Astrocyte of the cerebellum (primary cell): ENCODE measurements around the gene SYNJ2.

Experiments
- DNase-seq: peaks from one replicate; pipeline ENCODE4 v3.0.0-alpha.2; 2011; ENCODE audit warnings: low read depth
- H3K4me3 ChIP-seq: 2 replicates; pipeline ENCODE4 v1.5.1; 2011; ENCODE audit warnings: mild to moderate bottlenecking, low read depth, low read length, moderate library complexity
- CTCF ChIP-seq: IDR thresholded peaks from 2 replicates; pipeline ENCODE4 v1.5.1; 2012; ENCODE audit warnings: low read length, low read depth, moderate library complexity, mild to moderate bottlenecking; ENCODE audit errors: missing control alignments
- in situ Hi-C: cut with HindIII; loops from 2 replicates; pipeline ENCODE4 v1.10.0; 2017; ENCODE audit warnings: low sequenced_read_pairs

The SYNJ2 gene

GRCh38 chr6:158043586-158044524, 62.2 kb downstream of the SYNJ2 start:
- in situ Hi-C loops = no loop called here
- TF ChIP-seq CTCF = no peak
- no peak overlapping the region for H3K4me3 ChIP-seq
- no peak for DNase-seq

DNA sequence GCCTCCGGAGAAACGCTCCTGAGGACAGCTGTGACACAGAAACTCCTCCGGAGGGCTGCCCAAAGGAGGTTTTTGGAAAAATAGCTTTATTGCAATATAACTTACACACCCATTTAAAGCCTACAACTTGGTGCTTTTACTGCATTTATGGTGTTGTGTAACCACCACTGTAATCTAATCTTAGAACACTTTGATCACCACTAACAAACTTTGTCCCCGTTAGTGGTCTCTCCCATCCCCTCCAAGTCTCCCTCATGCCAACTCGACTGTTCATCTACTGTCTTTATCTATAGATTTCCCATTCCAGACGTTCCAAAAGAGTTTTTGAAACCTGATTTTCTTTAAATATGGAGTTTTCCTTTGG, 62.8 kb downstream of the SYNJ2 start:
- in situ Hi-C loops = no loop called here

GRCh38 chr6:158046201-158047126, 64.8 kb downstream of the SYNJ2 start:
- TF ChIP-seq CTCF = no peak
- in situ Hi-C loops = no loop called here
- DNase-seq = no peak
- H3K4me3 ChIP-seq = no peak overlapping the region

More for the DNA sequence above, 62.8 kb downstream of the SYNJ2 start:
- H3K4me3 ChIP-seq = no peak overlapping the region
- DNase-seq = no peak
- no peak for TF ChIP-seq CTCF

DNA sequence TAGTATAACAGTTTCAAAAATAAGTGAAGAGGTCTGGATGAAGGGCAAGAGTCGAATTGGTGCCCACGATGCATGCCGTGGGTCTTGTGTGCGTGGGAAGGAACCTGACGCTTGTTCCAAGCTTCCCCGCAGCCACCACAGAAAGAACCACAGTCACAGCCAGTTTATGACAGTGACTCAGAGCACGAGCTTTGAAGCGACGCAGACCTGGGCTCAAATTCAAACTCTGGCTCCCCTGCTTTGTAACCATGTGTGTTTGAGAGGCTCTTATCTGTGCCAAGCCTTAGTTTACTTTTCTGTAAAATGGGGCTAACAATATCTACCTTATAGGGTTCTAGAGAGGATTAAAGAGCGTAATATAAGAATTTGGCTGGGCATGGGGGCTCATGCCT, 65.5 kb downstream of the SYNJ2 start:
- TF ChIP-seq CTCF = no peak
- DNase-seq = peak; percentile 56
- no peak overlapping the region for H3K4me3 ChIP-seq
- in situ Hi-C loops = no loop called here

DNA sequence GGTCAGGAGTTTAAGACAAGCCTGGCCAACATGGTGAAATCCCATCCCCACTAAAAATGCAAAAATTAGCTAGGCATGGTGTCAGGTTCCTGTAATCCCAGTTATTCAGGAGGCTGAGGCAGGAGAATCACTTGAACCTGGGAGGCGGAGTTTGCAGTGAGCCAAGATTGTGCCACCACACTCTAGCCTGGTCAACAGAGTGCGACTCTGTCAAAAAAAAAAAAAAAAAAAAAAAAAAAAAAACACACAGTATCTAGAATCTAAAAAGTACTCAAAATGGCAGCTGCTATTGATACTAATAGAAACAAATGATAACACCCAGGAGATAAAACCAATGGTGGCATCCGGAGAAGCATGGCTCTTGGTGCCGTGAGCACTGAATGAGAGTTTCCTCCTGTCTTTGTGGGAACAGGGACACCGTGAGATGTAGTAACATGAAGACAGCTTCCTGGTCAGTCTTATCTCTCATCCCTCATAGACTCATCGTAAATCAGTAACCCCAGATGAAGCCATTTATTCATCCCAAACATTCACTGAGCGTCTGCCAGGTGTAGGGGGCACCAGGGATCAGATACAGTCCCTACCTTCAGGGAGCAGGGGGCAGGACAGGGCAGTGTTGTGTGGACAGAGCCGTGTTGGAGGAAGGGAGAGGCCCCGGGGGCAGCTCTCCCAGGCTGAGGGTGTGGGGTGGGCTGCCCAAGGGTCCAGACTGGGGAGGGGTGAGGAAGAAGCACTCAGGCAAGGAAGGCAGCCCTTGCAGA, 66.1 kb downstream of the SYNJ2 start:
- in situ Hi-C loops = no loop called here
- no peak overlapping the region for H3K4me3 ChIP-seq
- DNase-seq = no peak
- no peak for TF ChIP-seq CTCF

- DNase-seq = no peak
- no peak for TF ChIP-seq CTCF
- no peak overlapping the region for H3K4me3 ChIP-seq
- in situ Hi-C loops = no loop called here
Measured at GRCh38 chr6:158048589-158048988, 66.9 kb downstream of the SYNJ2 start.
